Stimulated activated CD8-positive, alpha-beta memory T cell treated with anti-CD3 and anti-CD28 coated beads, Interleukin-2, amount 100 ng/mL, for 1 hour (primary cell): ENCODE measurements around the gene DCAF5.
"Not testable (repeated sequence)": the region's sequence is repeated elsewhere in the genome, so short reads cannot be mapped to it uniquely, and the experiment has no call there.

Source experiments
- DNase-seq, 2 donors: peaks; one replicate each; pipeline ENCODE4 v3.0.0-alpha.2; 2020; ENCODE audit warnings: low read depth in 2 of 2

The DCAF5 gene

DNA sequence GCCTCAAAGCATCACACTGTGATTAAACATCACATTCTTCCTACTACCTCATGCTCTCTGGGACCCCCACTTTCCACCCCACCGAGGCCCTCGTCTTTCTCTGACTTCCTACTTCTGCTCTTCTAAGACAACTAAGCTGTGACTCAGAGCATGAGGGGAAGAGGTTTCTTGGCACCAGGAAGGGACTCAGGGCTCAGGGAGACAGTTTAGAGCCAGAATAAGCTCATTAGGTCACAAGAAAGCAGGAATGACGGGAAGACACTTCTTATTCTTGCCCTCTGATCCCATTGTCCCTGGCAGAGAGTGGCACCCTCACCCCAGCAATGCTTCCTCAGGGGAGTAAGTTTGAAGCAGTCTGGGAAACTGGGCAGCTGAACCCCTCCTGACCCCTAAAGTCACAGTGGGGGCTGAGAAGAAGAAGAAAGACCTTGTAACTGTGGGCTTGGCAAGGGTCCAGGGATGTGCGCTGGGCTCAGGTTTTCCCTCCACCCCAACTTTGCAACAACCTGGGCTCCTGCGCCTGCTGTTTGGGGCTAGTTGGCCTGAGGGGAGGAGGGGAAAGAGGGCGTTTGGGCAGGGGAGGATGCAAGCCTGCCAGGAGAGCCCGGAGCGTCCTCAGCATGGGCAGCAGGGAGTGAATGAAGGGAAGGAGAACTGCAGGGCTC lies 109.2 kb downstream of the DCAF5 start:
- no peak for DNase-seq

DNA sequence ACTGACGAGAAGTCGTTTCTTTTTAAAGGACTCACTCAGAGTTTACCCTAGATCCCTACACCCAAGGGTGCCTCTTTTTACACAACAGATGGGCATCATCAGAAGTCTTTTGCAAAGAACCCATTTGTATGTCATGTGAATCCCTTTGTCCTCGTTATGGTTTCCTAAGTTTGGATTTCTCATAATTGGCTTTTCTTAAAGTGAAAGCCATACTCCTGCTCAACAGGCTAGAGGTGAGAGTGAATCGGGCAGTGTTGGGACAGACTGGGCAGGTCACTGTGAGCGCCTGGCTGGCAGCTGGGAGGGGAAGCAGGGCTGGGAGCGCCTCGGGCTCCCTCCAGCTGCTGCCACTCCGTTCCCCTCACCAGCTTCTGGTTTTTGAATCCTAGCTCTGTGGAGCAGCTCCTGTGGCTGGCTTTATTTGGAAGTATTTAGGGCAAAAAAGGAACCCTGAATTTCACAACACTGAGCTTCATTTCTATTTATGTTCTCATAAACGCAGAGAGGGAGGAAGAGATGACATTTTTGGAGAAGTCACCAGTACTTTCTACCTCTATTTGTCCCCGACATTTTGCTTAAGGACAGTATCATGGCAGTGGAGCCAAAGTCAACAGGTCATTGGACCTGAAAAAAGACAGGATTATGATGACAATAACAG lies 110.0 kb downstream of the DCAF5 start:
- DNase-seq, result no peak

DNA sequence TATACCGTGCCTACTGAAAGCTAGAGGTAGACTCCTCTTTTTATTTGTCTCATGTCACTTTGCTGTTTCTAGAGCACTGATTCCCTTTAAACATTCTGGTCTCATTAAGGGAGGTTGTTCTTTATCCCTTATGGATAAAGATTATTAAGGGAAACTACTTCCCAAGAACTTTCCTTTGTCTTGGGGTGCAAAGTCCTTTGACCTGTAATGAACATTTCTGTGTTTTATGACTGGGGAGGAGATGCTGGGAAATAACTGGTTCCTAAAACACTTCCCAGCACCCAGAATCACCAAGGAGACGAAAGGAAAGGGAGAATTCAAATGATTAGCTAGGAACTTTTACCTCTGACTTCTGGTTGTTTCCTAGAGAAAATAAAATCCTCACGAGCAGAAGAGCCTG lies 110.6 kb downstream of the DCAF5 start:
- DNase-seq, result no peak

DNA sequence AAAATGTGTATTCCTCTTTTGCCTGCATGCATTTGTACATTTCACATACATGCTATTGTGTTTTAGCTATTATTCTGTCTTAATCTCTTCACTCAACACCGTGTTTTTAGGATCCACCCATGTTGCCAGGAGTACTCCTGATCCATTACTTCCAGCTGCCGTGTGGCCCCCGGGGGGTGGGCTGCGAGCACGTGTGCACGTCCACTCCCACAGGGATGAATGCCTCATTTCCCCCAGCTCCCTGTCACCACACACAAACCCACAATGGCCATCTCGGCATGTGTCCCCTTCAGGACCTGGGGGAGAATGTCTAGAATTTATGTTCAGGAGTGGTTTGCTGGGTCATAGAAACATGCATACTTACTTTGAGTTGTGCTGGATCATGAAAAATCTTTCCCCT lies 111.1 kb downstream of the DCAF5 start:
- no peak for DNase-seq

DNA sequence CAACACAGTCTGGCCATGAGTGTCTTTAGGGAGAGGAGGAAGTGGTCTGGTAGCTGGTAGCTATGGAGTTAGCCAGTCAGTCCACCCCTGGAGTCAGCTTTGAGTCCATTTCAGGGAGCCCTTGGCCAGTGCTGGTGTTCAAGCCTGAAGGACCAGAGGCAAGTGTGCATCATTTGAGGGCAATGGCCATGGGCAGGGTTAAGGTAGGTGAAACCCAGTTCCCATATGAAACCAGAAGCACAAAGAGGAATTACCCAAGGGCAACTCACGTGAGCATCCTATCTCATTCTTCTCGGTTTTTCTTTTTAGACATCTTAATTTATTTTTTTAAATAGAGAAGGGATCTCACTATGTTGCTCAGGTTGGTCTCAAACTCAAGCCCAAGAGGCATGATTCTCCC lies 112.6 kb downstream of the DCAF5 start:
- DNase-seq, result no peak

DNA sequence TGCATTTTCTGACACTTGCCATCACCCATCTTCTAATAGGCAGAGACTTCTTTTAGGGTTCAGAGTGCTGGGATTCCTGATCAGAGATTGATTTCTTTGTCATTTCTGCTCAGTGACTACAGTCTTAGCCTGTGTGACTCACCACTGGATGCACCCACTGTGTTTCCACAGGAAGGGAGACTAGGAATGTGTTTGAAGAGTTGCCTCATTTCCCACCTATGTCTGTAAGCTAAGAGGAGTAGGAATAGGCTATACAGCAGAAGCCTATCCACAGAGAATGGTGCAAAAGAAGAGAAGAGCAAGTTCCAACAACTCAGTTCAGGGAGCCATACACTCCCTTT lies 113.7 kb downstream of the DCAF5 start:
- DNase-seq, result no peak

DNA sequence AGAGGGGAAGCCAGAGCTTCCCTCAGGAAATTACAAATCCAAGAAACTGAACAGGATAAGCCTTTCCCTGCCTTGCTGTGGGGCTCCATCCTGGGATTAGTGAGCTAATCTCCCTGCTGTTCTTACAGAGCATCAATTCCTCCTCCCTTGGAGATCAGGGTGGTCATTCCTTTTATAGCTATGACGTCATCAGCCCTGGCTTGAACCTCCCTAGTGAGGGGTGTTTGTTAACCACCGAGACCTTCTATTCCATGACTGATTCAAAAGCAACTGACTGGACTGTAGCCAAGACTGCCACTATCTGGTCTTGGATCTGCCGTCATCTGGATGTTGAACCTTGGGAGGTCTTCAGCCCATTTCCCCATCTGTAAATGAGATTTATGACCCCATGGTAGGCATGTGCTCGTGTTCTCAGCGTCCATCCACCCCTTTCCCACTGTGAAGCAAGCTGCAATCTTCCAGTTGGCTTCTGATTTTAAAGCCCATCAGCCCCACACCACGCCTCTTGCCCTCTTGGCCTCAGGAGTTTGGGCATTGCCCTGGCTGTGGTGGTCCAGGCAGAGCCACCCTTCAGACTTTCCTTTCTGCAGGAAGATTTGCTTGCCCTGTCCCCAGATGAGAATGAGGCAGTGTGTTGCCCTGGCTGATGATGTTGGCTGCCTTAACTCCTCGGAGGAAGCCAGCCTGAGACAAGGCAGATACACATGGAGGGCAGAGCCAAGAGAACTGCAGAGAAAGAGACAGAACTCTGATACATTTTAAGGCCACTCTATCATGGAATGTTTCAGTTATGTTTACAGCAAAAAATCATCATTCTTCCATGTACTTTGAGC lies 114.2 kb downstream of the DCAF5 start:
- DNase-seq, result no peak

DNA sequence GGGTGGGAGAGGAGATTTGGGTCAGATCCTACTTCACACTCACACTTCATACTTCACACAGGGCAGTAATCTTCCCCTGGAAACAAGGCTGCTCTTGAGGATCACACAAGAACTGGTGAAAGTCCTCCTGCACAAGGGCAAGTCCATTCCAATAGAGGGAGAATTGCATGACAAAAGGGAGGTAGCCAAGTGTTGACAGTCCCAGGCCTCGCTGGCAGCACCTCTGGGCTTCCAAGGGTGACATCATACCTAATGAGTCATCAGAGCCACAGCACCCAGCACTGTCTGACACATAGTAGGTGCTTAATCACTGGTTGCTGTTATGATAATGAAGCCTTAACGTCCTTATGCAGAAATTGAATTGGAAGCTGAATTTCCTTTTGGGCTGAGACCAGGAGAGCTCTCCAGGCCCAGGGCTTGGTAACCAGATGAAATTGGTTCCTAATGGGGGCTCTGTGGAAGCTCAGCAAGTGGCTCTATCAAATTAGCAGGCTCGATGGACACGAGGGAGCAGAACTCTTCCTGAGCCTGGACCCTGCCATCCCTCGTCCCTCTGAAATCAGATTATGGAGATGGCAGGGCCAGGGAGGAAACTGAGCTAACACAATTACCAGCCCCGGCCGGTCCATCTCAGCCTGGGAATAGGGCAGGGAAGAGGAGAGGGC lies 115.0 kb downstream of the DCAF5 start:
- DNase-seq, result no peak

DNA sequence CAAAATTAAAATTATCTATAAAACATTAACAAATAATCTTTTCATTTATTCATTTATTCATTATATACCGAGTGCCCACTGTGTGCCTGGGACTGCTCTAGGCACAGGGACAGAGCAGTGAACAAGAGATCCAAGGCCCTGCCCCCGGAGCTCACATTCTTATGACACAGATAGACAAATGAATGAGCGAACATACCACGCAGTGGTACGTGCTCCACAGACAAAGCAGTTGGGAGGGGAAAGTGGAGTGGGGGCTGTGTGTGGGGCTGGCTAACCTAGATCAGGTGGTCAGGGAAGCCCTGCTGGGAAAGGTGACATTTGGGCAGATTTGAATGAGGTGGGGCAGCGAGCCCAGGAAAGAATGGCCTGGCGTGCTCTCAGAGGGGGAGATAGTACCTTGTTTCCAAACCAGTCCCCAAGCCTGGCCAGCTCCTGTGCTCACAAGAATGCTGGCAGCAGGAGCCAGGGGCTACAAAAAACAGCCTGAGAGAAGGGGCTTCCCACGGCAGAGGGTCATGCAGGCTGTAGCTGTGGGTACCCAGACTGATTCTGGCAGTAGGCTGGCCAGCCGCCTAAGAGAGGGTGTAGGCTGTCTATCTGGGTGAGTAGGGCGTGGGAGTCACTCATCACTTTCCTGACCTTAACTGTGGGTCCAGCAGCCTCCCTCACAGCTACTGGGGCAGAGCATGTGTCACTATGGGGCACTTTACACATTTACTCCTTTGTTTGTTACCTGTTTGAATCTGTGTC lies 116.0 kb downstream of the DCAF5 start:
- no peak for DNase-seq

DNA sequence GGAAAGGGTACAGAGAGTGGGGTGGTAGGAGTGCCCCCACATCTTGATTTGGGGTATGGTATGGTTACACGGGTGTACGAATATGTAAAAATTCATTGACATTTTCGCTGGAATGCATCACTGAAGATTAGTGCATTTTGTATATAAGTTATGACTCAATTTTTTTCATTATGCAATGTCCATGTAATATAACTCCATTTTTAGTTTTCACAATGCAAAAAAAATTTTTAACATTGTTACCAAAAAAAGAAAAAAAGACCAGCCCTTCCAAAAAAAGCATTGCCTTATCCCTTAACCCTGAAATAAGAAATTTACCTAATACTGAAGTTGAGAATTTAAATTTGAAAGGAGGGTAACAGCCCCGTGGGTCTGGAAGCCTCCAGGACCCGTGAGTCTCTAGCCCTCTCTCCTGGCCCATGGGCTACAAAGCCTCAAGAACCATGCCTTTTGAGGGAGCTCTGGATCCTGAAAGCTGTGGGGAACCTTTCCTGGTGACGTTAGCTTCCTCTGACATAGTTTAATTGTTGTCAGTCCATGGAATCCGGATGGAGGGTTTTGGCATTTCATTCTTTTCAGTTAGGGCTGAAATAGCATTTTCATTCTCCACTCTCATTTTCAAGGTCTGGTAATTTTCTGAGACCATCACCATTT lies 118.2 kb downstream of the DCAF5 start:
- DNase-seq, result no peak

DNA sequence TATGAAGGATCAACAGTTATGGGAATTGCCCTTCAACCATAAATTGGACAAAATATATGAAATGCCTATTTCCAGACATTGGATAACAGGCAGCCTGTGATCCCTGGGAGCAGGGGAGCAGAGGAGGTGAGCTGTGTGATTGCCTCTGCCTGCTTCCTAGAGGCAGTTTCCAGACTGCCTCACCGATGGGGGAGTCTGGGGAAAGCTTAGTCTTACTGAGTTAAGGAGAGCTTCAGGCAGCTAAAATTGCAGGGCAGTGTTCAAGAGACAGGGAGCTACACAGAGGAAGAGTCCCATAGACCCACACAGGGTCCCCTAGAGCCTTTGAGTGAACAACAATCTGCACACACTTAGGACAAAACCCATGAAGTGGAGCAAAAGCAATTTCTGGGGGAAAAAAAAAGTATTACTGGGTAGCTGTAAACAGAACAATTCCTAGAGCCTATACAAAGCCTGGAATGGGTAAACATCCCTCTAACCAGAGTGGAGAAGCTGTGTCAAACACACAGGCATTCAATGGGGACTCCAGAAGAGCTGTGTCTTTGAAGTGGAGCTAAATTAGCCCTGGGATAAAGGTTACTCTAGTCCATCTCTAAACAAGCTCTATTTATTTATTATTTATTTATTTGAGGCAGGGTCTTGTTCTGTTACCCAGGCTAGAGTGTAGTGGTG lies 125.5 kb downstream of the DCAF5 start:
- DNase-seq, result no peak

DNA sequence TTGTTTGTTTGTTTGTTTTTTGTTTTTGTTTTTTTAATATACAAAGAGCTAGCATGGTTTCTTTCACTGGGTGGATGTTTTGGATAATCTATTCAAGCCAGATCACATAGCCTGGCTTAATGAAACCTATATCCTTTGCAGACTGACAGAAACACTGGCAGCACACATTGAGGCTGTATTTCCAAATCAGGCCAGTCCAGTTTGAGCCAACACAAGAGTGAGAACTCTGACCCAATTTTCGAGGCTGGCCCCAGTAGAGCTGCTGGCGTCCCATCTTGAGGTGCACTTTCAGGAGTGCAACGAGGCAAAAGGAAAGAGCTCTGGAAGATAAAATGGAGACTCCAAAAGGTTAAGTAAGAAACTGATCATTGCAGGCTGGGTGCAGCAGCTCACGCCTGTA lies 129.9 kb downstream of the DCAF5 start:
- no peak for DNase-seq

DNA sequence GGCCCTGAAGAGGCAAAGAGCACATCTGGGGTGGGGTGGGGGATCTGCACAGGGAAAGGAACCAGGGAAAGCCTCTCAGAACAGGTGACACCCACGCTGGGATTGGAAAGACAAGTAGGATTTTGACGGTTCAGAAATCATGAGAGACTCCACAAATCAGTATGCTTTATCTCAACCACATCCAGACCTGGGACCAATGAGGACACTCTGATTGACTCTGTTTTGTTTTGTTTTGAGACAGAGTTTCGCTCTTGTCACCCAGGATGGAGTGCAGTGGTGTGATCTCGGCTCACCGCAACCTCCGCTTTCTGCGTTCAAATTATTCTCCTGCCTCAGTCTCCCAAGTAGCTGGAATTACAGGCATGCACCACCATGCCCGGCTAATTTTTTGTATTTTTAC lies 130.8 kb downstream of the DCAF5 start:
- not testable (repeated sequence) for DNase-seq

DNA sequence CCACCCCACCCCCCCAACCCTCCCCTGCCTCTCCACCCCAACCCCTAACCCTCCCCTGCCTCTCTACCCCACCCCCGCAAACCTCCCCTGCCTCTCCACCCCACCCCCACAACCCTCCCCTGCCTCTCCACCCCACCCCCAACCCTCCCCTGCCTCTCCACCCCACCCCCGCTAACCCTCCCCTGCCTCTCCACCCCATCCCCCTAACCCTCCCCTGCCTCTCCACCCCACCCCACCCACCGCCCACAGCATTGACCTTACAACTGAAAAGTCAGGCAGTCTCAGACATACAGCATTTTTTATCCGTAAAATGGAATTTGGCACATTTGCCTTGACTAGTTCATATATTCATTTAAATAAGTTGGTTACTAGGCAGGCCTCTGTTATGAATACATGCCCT lies 135.2 kb downstream of the DCAF5 start:
- no peak for DNase-seq

DNA sequence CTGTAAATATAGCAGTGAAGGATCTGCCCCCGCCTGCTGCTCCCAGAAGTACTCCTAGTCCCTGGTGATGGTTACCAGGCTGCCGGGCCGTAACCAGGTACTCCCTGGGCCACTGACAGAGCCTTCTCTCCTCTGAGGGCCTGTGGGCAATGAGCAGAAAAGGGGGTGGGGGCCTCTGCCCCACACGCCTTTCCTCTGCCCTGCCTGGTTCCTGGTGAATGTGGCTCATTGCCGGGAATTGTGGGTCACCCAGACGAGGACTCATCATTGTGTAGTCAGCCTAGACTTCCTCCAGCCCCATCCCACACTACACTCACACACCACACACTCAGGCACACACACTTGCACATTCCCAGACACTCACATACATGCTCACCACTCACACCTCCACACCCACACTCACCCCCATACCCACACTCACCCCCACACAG lies 138.1 kb downstream of the DCAF5 start:
- DNase-seq, result no peak

DNA sequence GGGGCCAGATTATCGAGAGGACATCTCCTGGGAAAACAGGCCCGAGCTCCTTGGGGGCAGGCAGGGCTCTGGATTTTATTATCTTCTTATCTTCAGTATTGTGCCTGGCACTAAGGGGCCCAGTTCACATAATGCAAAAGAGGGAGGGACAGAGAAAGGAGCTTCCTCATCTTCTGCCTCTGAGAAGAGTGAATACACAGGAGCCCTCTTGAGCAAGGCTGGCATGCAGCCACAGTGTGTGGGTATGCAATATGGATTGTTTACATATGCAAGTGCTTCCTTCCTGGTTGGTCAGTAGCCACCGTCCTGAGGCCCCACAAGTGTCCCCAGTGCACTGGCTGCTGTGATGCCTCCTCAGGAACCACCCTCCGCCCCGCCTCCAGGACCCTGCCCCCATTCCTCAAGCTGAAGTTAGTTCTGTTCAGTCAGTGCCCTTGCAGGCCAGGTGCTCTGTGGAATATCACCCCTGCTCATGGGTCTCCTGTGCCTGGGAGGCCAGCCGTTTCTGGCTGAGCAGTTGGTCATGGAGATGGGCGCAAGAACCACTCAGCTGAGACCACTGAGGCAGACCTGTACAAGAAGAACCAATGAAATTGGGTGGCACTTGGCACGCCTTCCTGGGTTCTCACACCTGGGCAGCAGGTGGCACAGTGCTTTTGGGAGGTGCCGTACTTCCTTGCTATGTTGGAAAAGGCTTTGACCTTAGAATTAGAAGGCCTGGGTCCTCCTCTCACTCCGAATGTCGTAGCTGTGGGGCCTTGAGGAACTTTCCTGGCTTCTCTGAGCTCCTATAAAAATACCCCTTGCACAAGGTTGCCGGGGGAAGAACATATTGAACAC lies 138.8 kb downstream of the DCAF5 start:
- DNase-seq, result no peak

DNA sequence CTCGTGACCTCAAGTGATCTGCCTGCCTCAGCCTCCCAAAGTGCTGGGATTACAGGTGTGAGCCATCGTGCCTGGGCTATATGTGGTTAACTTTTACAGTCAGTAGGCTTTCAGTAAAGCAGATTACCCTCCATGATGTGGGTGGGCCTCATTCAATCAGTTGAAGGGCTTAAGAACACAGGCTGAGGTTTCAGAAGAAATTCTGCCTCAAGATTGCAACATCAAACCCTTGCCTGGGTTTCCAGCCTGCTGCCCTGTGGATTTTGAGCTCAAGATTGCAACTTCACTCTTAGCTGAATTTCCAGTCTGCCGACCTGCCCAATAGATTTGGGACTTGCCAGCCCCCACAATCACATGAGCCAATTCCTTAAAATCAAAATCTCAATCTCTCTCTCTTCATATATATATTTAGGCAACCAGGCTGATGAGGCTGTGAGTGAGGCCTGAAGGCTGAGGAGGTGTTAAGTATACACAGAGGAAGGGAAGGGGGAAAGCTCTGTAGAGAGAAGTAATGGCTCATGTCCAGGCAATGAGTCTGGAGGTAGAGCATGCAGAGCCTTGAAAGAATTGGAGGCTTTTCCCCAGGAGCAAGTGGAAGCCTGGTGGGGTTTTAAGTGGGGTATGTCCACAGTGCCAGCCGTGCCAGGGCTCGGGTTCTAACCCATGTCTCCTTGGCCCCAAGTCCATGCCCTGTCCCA lies 140.5 kb downstream of the DCAF5 start:
- no peak for DNase-seq

DNA sequence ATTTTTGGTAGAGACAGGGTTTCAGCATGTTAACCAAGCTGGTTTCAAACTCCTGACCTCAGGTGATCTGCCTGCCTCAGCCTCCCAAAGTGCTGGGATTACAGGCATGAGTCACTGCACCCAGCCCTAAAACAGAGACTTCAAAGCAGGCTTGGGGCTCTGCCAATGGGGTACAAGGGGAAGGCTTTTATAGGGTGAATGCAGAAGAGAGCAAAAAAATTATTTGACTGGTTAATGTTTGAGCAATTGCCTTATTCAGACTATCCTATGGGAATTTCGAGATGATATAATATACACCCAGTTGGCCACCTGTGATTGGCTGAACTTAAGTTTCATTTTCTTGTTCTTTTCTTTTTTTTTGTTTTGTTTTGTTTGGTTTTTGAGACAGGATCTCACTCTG lies 142.3 kb downstream of the DCAF5 start:
- DNase-seq, result no peak

DNA sequence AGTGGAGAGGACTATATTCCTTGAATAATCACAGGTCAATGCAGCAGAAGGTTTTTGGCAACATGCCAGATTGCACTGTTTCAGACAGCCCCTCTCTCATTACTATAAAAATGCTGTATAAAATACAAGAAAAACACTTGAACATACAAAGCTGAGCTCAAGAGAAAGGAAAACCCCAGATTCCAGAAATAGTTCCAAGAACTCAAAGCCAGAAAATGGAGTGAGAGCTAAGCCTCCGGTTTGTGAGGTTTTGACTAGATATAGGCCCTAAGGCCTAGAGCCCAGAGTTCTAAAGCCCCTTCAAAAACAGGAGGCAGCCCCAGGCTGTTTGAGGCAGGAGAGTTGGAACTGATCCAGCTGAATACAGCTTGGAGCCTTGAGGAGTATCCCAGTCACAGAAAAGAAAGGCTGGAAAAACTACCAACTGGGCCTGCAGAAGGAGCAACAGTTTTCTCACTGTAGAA lies 144.5 kb downstream of the DCAF5 start:
- no peak for DNase-seq
